NOMO-1 treated with dmso at 0.1 percent for 144 hours (cell line): ENCODE measurements around the gene RGL4.

Source experiments
- DNase-seq: peaks from one replicate; lab custom pipeline; 2025; ENCODE audit not compliant: unreplicated experiment; lab: John Stamatoyannopoulos, UW

Gene RGL4

DNA sequence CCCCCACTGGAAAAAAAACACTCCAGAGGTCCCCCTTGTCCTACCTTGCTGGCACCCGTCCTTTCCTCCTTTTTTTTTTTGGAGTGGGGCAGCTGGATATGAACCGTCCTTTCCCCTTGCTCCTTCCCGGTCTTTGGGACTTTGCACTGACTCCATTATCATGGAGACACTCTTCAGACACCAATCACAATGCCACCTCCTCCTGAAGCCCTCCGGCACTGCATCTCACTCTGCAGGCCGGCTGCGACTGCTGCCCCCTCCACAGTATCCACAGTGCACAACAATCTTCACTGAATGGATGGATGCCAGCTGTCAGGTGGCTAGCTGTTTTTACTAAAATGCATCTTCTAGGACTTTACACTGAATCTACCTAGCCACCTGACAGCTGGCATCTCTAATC is 12.7 kb upstream of the RGL4 start:
- DNase-seq, result no peak

DNA sequence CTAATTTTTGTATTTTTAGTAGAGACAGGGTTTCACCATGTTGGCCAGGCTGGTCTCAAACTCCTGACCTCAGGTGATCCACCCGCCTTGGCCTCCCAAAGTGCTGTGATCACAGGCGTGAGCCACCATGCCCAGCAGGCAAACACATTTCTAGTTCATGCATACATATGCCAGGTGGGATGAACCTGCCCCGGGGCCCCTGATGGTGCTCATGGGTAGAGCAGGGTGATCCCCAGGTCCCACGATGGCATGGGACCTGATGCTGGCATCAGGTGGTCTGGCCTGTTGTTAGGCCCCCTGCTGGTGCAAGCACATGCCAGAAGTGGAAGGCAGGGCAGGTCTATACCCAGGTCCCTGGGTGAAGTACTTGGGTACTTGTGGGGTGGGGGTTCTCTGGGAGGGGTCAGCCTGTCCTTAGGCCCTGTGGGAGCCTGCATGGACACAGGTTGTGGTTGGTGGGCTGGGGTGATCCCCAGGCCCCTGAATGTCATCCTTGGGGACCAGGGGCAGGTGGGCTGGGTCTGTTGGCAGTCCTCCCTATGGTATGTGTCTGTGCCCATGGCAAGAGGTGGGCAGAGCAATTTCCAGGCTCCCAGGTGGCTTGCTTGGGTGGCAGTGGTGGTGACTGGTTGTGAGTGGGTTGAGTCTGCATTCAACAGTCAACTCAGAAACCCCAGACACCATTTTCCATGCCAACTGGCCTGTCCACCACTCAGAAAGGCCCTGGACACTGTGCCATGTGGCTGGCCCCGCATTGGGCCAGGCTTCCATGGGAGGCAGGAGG is 9.6 kb upstream of the RGL4 start:
- DNase-seq, result no peak

DNA sequence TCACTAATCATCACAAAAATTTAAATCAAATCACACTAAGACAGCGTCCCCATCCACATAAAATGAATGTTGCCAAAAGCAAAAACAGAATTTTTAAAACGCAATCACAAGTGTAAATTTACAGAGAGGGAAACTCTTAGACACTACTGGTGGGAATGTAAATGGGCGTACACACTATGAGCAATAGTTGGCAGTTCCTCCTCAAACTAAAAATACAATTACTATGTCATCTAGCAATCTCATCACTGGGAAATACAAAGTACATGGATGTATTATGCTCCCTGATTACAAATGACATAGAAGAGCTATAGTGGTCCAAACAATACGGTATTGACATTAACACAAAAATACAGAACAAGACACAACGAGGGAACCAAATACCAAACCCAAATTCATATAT is 8.7 kb upstream of the RGL4 start:
- DNase-seq, result no peak

DNA sequence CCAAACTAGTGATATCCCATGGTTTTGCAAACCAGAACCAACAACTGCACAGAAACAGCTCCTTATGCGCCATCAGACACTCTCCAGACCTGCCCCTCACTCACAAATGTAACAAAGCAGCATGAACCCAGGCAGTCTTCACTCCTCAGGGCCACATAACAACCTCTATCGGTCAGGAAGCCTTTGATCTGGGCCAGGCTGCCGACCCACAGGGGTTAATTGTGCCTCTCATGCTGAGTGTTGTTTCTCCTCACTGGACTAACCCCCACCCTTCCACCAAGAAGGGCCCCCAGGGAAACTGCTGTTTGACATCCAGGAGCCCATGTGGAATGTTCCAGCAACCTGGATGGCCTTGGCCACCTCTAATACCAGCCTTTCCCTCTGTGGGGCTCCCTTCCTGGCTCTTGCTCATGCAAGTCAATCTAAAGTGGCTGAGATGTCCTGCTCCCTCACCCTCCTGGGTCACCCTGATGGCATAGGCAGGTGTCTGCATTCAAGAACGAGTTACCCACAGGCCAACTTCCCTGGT is 7.9 kb upstream of the RGL4 start:
- DNase-seq, result no peak

DNA sequence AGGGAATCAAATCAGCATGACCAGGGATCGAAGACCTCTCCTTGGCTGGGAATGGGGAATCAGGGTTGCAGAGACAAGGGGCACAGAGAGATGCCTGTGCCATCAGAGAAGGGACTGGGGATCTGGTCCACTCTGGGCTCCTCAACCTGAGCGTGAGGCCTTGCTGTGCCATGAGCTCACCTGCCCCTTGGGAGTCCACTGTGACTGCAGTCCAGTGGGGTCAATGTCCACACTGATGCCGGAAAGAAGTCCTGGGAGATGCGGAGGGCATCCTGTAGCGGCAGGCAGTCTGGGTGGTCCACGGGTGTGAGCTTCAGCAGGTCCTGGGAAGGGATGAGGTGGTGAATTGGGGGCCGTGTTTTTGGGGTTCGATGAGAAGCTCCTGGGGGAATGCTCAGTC is 7.3 kb upstream of the RGL4 start:
- no peak for DNase-seq

DNA sequence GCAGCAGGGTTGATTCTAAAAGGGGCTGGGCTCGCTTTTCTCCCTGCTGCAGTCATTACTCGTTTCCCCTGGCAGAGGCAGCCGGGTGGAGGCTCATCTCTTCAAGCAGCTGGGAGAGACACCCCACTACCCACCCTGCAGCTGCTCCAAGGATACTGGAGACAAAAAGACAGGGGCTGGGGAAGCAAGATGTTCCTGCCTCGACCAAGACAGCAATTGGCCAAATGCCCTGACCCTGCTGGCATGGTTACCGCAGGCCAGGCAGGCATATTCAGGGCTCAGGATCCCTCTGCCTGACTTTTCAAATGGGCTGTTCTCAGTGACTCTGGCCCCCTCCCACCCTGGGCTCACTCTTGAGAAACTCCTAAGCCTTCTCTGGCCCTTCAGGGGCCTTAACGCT is 6.8 kb upstream of the RGL4 start:
- no peak for DNase-seq

DNA sequence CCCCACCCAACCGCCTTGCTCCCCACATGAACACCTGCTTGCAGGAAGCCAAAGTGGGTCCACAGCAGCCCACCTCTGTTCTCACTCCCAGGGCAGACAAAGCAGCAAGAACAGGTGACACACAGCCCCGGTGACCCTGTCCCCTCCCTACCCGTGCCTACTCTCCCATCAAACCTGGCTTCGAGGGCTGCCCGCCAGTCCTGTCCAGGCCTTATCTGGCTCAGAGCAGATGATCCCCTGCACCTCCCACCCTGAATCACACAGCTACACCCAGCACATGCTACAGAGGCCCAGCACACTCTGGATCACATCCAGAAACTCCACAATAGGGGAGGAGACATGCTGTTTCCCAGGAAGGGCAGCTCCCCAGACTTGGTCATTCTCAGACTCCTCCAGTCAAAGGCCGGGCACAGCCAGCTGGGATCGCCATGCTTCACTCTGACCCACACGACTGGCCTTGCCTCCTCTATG is 6.2 kb upstream of the RGL4 start:
- DNase-seq, result no peak

DNA sequence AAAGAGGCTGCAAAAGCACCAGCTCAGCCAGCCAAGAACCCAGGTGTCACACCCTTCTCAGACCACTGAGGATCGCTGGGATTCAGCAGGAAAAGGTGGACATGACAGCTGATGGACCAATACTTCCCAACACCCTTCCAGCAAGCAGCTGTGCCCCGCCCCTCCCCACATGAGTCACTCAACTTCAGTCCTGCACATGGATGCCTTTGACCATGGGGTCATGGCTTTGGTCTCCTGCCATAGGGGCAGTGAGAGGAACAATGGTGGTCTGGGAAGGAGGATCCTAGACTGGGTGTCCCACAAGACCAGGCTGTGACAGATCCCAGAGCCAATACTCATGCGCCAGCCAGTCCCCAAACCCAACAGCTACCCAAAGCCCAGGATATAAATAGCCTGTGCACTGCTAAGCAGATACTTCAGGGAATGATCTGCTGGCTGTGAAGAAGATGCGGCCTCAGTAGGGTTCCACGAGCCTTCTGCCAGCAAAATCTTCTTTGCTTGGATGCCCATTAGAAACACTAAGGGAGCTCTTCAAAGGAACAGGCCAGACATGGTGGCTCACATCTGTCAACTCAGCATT is 5.5 kb upstream of the RGL4 start:
- DNase-seq, result no peak

DNA sequence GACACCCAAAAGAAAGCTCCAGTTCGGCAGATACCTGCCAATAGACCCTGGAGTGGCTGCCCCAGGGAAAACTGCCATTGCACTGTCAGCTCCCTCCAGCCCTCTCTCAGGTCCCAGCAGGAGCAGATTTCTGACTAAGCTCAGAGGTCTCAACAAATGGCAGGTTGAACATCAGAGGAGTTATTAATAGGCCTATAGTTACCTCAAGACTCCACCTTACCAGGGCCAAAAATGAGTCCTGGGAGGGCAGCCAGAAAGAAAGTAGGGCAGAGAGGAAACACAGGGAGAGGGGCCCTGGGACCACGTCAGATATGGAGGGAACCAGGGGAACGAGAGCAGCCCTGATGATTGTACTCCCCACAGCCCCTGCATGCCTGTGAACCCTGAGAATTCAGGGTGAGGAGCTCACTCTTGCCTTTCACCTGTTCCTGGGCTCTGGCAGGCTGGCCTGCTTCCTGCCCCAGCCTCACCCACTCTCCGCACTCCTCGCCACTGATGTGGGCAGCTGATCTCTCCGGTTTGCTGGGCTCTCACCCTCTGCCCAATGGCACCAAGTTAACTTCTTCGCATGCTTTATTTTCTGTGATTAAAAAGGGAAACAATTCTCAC is 4.3 kb upstream of the RGL4 start:
- no peak for DNase-seq

DNA sequence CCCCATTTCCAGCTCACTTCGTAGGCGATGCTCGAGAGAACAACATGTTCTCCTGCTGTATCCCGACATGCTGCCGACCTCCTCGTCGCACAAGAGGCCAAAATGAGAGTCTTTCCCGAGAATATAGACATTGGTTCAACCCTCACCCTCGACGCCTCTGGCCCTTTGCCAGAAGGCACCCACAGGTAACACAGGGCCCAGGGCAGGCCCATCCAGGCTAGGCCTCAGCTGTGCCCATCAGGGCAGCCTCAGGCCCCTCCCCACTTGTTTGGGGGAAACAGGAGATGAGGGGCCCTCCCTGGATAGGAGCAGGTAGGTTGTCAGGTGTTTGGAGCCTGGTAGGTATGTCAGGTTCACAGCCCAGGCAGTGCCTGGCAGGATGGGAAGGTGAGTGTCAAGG is 2.7 kb upstream of the RGL4 start:
- no peak for DNase-seq

DNA sequence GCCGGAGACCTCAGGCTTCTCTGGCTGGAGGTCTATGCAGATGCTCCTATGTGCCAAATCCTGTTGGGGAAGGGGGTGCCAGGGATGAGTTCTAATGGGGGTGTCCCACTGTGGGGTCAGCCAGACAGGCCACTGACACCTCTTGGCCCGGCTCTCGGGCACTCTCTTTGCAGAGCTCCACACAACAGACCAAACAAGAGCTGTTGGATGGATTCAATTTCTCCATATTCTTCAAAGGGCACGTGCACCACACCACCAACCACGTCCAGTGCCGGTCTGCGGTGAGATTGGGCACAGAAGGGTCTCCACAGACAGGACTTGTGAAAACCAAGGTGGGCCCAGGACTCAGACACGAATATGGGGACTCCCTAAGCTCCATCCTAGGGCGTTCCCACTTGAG is 2.2 kb upstream of the RGL4 start:
- DNase-seq, result no peak

DNA sequence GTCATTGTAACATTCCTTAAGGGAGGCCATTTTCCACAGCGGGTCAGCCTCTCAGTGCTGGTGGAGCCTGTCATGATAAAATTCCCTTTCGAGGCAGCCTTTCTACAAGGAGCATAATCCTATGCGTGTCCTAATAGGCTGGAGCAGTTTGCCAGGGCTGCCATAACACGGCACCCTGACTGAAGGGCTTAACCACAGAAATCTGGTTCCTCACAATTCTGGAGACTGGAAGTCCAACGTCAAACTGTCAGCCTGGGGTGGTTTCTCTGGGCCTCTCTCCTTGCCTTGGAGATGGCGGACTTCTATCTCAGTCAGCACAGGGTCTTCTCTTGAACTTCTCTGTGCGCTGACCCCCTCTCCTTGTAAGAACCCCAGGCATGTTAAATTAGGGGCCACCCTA is 1.4 kb upstream of the RGL4 start:
- no peak for DNase-seq

DNA sequence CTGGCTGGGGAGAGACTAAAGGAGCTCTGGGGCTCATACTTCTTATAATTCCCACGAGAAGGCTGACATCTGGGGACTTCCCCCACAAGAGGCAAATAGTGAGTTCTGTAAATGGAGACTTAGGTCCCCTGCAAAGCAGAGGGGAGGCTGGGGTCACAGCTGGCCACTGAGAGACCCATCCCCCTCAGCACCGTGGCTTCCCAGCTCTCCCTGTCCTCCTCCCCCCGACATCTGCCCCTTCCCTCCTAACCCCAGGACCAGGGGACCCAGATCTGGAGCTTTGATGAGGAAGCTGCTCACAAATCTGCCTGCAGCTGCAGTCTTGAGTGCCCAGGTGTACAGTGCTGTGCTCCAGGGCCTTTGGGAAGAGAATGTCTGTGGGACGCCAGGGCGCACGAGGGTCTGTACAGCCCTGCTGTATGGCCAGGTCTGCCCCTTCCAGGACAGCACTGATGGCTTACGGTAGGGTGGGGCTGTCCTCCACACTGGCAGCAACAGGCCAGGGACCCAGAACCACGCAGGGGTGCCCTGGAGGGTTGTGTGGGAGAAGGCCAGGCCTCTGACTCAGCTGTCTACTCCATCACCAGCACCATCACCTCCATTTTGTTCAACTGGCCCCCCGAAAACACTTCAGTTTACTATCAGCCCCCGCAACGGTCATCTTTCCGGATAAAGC is 1.1 kb downstream of the RGL4 start:
- DNase-seq, result no peak

DNA sequence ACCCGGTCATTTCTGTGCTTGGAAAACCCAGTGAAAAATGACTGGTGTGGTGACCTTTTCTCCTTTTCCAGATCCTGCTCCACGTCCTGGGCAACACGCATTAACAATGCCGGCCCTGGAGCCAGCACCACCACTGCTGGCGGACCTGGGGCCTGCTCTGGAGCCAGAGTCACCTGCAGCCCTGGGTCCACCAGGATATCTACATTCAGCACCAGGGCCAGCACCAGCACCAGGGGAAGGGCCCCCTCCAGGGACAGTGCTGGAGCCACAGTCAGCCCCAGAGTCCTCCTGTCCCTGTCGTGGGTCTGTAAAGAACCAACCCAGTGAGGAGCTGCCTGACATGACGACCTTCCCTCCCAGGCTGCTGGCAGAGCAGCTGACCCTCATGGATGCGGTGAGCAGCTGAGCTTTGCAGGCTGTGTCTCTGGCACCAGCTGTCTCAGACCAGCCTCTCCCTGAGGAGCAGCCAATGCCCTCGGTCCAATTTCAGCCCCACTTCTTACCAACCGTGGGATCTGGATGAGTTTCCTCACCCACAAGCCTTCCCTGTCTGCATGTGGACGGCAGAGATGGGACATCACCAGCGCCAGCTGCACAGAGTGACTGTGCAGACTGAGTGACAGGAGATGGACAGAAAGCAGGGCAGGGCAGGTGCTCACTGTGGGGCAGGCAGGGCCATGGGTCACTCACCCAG is 1.9 kb downstream of the RGL4 start:
- DNase-seq, result no peak

DNA sequence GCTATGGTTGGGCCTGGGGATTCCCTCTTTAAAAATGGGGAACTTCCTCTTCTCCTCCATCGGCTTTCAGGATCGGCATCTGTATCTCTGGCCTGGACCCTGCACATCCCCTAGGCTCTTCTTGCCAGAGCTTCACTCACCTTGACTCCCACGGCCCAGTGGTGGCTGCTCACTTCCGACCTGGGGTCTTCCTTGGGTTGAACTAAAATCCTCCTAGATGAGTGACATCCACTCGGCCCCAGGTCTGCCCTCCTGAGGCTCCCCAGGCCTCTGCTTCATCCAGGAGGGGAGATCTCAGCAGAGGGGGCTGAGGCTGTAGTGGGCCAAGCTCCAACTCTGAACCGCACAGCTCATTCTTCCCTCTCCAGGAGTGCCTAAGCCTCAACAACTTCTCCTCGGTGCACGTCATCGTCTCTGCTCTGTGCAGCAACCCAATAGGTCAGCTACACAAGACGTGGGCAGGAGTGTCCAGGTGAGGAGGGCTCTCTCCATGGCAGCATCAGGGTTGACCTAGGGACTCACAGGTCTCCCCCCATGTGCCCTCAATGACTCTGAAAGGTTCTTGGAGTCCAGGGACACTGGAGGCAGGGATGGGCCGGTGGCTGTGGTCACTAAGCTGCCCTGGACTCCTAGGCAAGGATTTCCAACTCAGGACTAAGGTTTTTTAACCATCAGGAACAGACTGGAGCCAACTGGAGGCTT is 3.3 kb downstream of the RGL4 start:
- no peak for DNase-seq

DNA sequence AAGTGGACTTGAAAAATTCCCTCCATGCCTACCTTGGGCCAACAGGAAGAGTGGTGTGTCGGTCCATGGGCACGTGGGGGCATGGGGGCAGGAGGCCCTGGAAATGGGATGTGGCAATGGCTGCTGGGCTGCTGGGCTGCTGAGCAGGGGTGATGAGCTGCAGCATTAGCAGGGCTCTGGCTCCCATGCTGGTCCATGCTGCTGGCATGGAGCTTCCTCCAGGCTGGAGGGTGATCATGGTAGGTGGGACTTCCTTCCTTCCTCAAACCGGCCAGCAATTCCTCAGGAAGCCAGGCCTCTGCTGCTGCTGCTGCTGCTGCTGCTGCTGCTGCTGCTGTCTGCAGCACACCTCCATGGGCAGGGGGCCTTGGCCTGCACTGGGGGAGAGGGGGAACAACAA is 4.3 kb downstream of the RGL4 start:
- DNase-seq, result no peak

DNA sequence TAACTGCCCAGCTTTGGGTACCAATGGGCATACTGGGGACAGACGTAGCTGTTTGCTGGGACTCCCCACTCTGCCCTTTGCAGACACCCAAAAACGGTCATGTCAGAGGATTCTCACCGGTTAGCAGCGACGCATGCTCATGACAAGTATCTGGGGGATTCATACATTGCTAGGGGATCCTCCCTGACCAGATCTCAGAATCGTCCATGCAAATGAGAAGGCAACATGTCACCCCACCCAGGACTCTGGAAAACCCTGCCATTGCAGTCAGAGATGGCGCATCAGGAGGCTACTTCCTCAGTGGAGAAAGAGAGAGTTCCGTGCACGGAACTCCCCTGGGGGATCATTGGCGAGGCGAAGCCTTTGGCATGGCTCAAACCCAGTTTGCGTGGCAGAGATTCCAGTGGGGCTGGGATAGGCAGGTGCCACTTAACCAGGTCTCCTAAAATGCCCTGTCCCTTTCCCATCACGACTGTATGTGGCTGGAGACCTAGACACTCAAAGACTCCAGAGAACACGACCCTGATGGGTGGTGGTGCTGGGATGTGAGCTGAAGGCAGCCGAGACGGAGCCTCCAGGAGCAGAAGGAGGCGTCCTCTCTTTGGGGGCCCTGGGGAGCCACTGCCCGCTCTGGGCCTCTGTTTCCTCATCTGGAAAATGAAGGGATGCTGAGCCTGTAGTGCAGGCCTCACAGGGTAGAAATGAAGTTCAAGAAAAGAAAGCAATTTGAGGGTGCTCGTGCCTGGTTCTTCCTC is 4.9 kb downstream of the RGL4 start:
- DNase-seq, result no peak

DNA sequence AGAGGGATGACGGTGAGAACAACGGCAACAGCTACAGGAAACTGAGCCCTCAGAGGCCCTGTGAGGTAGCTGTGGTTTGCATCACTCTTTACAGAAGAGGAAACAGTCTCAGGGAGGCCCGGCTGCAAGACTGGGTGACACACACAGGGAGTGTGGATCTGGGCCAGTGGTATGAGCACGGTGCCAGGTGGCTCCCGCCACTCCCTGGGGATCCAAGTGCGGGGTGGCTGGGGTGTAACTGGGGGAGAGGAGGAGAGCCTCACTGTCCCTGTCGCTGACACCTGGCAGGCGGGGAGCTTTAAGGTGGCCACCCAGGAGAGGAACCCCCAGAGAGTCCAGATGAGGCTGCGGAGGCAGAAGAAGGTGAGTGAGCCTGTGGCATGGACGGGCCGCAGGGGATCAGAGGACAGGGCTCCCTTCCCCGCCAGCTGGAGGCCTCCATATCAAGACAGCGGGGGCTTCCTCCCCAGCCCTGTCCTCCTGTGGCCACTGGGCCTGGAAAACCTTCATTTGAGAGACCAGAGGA is 5.6 kb downstream of the RGL4 start:
- DNase-seq, result peak; percentile 78
